ENCODE measurements around the gene FNIP1.

DNA sequence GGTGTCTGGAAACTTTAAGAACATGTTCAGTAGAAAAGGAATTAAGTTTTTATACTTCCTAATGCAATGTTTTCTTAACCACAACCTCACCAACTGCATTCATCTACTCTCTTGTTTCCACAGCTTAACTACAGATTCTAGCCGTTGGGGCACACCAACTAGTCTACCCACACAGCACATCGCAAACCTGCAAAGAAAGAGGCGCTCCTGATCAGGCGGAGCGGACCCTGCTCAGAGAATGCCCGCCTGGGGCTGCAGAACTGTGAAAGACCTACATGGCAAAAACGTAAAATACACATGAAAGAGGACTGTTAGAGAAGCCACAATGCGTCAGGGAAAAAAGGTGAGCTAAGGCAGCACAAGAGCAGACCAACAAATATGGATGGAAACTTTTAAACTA, 86.4 kb downstream of the FNIP1 start:
- TF ChIP-seq YY1 (IDR thresholded peaks at IDR 0.05; ENCODE audit: extremely low read depth, insufficient replicate concordance, low read depth, low read length) (no peak), SIN3A (IDR thresholded peaks at IDR 0.05; ENCODE audit: low read depth) (no peak), EZH2 (IDR thresholded peaks at IDR 0.05) (no peak), POLR2A (IDR thresholded peaks at IDR 0.05; ENCODE audit: borderline replicate concordance, extremely low read depth, insufficient read depth, insufficient read length) (no peak), ZNF274 (IDR thresholded peaks at IDR 0.05; ENCODE audit: low read depth, low read length) (no peak)
- TF ChIP-seq, protein P1, sequence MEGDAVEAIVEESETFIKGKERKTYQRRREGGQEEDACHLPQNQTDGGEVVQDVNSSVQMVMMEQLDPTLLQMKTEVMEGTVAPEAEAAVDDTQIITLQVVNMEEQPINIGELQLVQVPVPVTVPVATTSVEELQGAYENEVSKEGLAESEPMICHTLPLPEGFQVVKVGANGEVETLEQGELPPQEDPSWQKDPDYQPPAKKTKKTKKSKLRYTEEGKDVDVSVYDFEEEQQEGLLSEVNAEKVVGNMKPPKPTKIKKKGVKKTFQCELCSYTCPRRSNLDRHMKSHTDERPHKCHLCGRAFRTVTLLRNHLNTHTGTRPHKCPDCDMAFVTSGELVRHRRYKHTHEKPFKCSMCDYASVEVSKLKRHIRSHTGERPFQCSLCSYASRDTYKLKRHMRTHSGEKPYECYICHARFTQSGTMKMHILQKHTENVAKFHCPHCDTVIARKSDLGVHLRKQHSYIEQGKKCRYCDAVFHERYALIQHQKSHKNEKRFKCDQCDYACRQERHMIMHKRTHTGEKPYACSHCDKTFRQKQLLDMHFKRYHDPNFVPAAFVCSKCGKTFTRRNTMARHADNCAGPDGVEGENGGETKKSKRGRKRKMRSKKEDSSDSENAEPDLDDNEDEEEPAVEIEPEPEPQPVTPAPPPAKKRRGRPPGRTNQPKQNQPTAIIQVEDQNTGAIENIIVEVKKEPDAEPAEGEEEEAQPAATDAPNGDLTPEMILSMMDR (IDR thresholded peaks at IDR 0.05 in 2 of 3, conservative IDR thresholded peaks at IDR 0.05 in 1 of 3; ENCODE audit: borderline replicate concordance in 1 of 3, insufficient read depth in 1 of 3, low read depth in 2 of 3, low read length in 2 of 3), result no peak
- TF ChIP-seq, protein P2, sequence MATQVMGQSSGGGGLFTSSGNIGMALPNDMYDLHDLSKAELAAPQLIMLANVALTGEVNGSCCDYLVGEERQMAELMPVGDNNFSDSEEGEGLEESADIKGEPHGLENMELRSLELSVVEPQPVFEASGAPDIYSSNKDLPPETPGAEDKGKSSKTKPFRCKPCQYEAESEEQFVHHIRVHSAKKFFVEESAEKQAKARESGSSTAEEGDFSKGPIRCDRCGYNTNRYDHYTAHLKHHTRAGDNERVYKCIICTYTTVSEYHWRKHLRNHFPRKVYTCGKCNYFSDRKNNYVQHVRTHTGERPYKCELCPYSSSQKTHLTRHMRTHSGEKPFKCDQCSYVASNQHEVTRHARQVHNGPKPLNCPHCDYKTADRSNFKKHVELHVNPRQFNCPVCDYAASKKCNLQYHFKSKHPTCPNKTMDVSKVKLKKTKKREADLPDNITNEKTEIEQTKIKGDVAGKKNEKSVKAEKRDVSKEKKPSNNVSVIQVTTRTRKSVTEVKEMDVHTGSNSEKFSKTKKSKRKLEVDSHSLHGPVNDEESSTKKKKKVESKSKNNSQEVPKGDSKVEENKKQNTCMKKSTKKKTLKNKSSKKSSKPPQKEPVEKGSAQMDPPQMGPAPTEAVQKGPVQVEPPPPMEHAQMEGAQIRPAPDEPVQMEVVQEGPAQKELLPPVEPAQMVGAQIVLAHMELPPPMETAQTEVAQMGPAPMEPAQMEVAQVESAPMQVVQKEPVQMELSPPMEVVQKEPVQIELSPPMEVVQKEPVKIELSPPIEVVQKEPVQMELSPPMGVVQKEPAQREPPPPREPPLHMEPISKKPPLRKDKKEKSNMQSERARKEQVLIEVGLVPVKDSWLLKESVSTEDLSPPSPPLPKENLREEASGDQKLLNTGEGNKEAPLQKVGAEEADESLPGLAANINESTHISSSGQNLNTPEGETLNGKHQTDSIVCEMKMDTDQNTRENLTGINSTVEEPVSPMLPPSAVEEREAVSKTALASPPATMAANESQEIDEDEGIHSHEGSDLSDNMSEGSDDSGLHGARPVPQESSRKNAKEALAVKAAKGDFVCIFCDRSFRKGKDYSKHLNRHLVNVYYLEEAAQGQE (IDR thresholded peaks at IDR 0.05; ENCODE audit: low read depth), result no peak
- TF ChIP-seq, protein P3, sequence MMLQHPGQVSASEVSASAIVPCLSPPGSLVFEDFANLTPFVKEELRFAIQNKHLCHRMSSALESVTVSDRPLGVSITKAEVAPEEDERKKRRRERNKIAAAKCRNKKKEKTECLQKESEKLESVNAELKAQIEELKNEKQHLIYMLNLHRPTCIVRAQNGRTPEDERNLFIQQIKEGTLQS (IDR thresholded peaks at IDR 0.05), result no peak
- TF ChIP-seq, protein P4, sequence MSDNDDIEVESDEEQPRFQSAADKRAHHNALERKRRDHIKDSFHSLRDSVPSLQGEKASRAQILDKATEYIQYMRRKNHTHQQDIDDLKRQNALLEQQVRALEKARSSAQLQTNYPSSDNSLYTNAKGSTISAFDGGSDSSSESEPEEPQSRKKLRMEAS (IDR thresholded peaks at IDR 0.05), result no peak

Data from HCT116 (cell line).